K562 (cell line): Measurements from ENCODE around the gene ORAI1. TPM values are rescaled to one million over a fixed set of nuclear protein-coding genes. Genes with fewer than 3 reads are reported as not detected.

Experiments
- ATAC-seq: fragments of 200-7000 bp; cut with Tn5 transposase; 3 replicates; pipeline ENCODE4 v1.9.1; 2020; ENCODE audit warnings: moderate library complexity
- BruUV-seq: library from RNA; stranded (reverse); fragments of 400-500 nt; replicated peaks from 2 replicates; lab custom pipeline; 2021; lab: Mats Ljungman, UMichigan
- CTCF ChIA-PET: fragments of 300-600 bp; formaldehyde crosslinking; extraction: SDS; loops from one replicate; lab custom pipeline; 2021; ENCODE audit warnings: low intra/inter-chr PET ratio; lab: Yijun Ruan, JAX
- POLR2A ChIA-PET: fragments of 300-600, 350-650 bp; sonication (Branson Sonifier 250); formaldehyde crosslinking; extraction: SDS; loops from one replicate; lab custom pipeline; 2021; ENCODE audit warnings: antibody characterized with exemption, inconsistent platforms; lab: Yijun Ruan, JAX
- DNase-seq, 4 experiments: peaks; one replicate each; pipeline versions ENCODE4 v3.0.0 to v3.0.0-alpha.2; 2011 to 2018; ENCODE audit warnings: low spot score in 3 of 4, mixed read lengths in 3 of 4; ENCODE audit errors: extremely low read depth in 1 of 4
- FAIRE-seq: peaks from 2 replicates; lab custom pipeline; 2011; peaks lifted over from hg19 to GRCh38; lab: Jason Lieb, UNC
- H2AFZ ChIP-seq: 2 replicates; pipeline ENCODE4 v1.6.0; 2011; ENCODE audit warnings: low read depth, low read length, control low read depth, inconsistent platforms
- H3K27ac ChIP-seq: fragments of 200-600 bp; 3 replicates; pipeline ENCODE4 v1.8.0; 2011; ENCODE audit warnings: low read depth, mild to moderate bottlenecking, control low read depth, inconsistent platforms, low read length, moderate library complexity, mixed read lengths; ENCODE audit errors: extremely low read depth
- H3K27me3 ChIP-seq, 2 experiments: fragments of 300-600 bp in 1 of 2; 2 replicates in 1 of 2; 3 replicates in 1 of 2; pipeline versions ENCODE4 v1.6.0 to v1.8.0; 2011; ENCODE audit warnings: inconsistent platforms in 2 of 2, low read length in 2 of 2, mild to moderate bottlenecking in 1 of 2, mixed read lengths in 1 of 2, moderate library complexity in 1 of 2; ENCODE audit not compliant: control insufficient read depth in 2 of 2, insufficient read depth in 2 of 2
- H3K36me3 ChIP-seq: fragments of 300-600 bp; 3 replicates; pipeline ENCODE4 v1.8.0; 2011; ENCODE audit warnings: mild to moderate bottlenecking, low read length, inconsistent platforms; ENCODE audit not compliant: control insufficient read depth, insufficient read depth
- H3K4me1 ChIP-seq, 2 experiments: fragments of 200-600 bp in 1 of 2; replicated peaks in 1 of 2; 2 replicates in 1 of 2; 3 replicates in 1 of 2; pipeline versions ENCODE4 v1.5.1 to v1.8.0; 2011; ENCODE audit warnings: inconsistent platforms in 2 of 2, low read length in 2 of 2, mild to moderate bottlenecking in 1 of 2, mixed read lengths in 1 of 2, moderate library complexity in 1 of 2; ENCODE audit not compliant: control insufficient read depth in 2 of 2, insufficient read depth in 2 of 2
- H3K4me2 ChIP-seq: 2 replicates; pipeline ENCODE4 v1.6.1; 2011; ENCODE audit warnings: low read length, control low read depth, inconsistent platforms, mixed read lengths; ENCODE audit not compliant: insufficient read depth
- H3K4me3 ChIP-seq: fragments of 200-600 bp; sonication (generic), shearing (Covaris generic); 2 replicates; pipeline ENCODE4 v1.5.1; 2016; ENCODE audit warnings: control low read depth, inconsistent platforms
- H3K79me2 ChIP-seq: fragments of 200-600 bp; 3 replicates; pipeline ENCODE4 v1.8.0; 2011; ENCODE audit warnings: low read length, inconsistent platforms; ENCODE audit not compliant: control insufficient read depth, insufficient read depth
- H3K9ac ChIP-seq, 2 experiments: 2 replicates each; pipeline versions ENCODE4 v1.6.0 to v1.6.1; 2011; ENCODE audit warnings: low read depth in 2 of 2, low read length in 2 of 2, control low read depth in 1 of 2, inconsistent platforms in 1 of 2, mild to moderate bottlenecking in 1 of 2, mixed read lengths in 1 of 2; ENCODE audit not compliant: insufficient read depth in 1 of 2
- H3K9me1 ChIP-seq: one replicate; pipeline ENCODE4 v1.6.0; 2011; ENCODE audit warnings: inconsistent platforms, mild to moderate bottlenecking, low read length, moderate library complexity; ENCODE audit not compliant: control insufficient read depth, insufficient read depth
- H3K9me3 ChIP-seq: replicated peaks from 2 replicates; pipeline ENCODE4 v1.5.1; 2011; ENCODE audit warnings: low read depth, low read length, inconsistent platforms; ENCODE audit not compliant: control insufficient read depth, insufficient read depth
- H4K20me1 ChIP-seq: replicated peaks from 2 replicates; pipeline ENCODE4 v1.6.1; 2011; ENCODE audit warnings: low read length, inconsistent platforms, mixed read lengths; ENCODE audit not compliant: control insufficient read depth, insufficient read depth
- CCAR2 ChIP-seq: fragments of 200-400 bp; formaldehyde crosslinking; IDR thresholded peaks from 2 replicates; pipeline ENCODE4 v1.6.1; 2017; ENCODE audit warnings: mild to moderate bottlenecking, low read depth, low read length
- CEBPB ChIP-seq: fragments of 450-650 bp; IDR thresholded peaks from 2 replicates; pipeline ENCODE4 v1.6.1; 2016; ENCODE audit warnings: missing genetic modification characterization, missing compliant biosample characterization
- DLX4 ChIP-seq: fragments of 250-450 bp; sonication (Bioruptor Pico); IDR thresholded peaks from 2 replicates; pipeline ENCODE4 v1.6.1; 2021; ENCODE audit warnings: mild to moderate bottlenecking
- NKRF ChIP-seq: fragments of 450-650 bp; IDR thresholded peaks from 2 replicates; pipeline ENCODE4 v1.6.1; 2016; ENCODE audit warnings: borderline replicate concordance
- NR2C2 ChIP-seq, 2 experiments: fragments of 200-800 bp in 1 of 2; sonication (Bioruptor generic) in 1 of 2; sonication (generic) in 1 of 2; formaldehyde crosslinking in 1 of 2; IDR thresholded peaks; 2 replicates each; pipeline versions ENCODE4 v1.6.1 to v1.8.0; 2016 to 2022; ENCODE audit warnings: mild to moderate bottlenecking in 1 of 2, missing compliant biosample characterization in 1 of 2, missing genetic modification characterization in 1 of 2, missing genetic modification reagents in 1 of 2
- PHB2 ChIP-seq: fragments of 450-650 bp; IDR thresholded peaks from 2 replicates; pipeline ENCODE4 v1.6.1; 2017; ENCODE audit warnings: low read depth
- PTRF ChIP-seq: fragments of 450-650 bp; IDR thresholded peaks from 2 replicates; pipeline ENCODE4 v1.6.1; 2016; ENCODE audit warnings: mild to moderate bottlenecking, missing genetic modification characterization, missing compliant biosample characterization
- ZNF316 ChIP-seq: fragments of 450-650 bp; IDR thresholded peaks from 2 replicates; pipeline ENCODE4 v1.6.1; 2016
- ZNF592 ChIP-seq: fragments of 450-650 bp; IDR thresholded peaks from 2 replicates; pipeline ENCODE4 v1.6.1; 2017; ENCODE audit warnings: antibody characterized with exemption, mild to moderate bottlenecking
- WGBS: fragments of 100-300 bp; shearing (Covaris generic); methylation state at CpG from one replicate; pipeline ENCODE4 v1.1.6; 2016; ENCODE audit warnings: low coverage, mixed read lengths; ENCODE audit not compliant: insufficient coverage; ENCODE audit errors: missing lambda C conversion rate; 5-methylcytosine and 5-hydroxymethylcytosine counted together
- in situ Hi-C: fragments of 300-500 bp; cut with MboI; formaldehyde crosslinking; loops from 4 replicates; pipeline ENCODE4 v1.15.0; 2018; ENCODE audit warnings: inconsistent platforms, mixed read lengths
- intact Hi-C: fragments of 100-400 bp; cut with micrococcal nuclease; formaldehyde crosslinking; loops from 2 replicates; pipeline ENCODE4 v1.14.2; 2022
- polyA plus RNA-seq, 8 experiments: library from polyadenylated mRNA; depleted of rRNA in 4 of 8; stranded (reverse) in 5 of 8; unstranded in 3 of 8; fragments of >200 nt; fragmentation: Nextera tagmentation in 2 of 8; fragmentation: Illumina TruSeq in 1 of 8; extraction: Ambion mirVana in 2 of 8; extraction: Trizol in 1 of 8; gene quantifications; 2 replicates each; pipeline versions ENCODE4 v1.2.1 to v1.2.3, GENCODE V29; 2011 to 2014; ENCODE audit warnings: inconsistent platforms in 1 of 8, missing spikeins in 1 of 8
- total RNA-seq, 7 experiments: library from RNA; depleted of rRNA in 6 of 7; stranded (reverse); fragments of >200 nt in 6 of 7; fragmentation: Illumina TruSeq in 2 of 7; extraction: Trizol in 2 of 7; gene quantifications; 2 replicates each; pipeline versions ENCODE4 v1.2.1 to v1.2.3, GENCODE V29; 2011 to 2021; ENCODE audit warnings: low replicate concordance in 1 of 7
- TF ChIP-seq, protein P1 (sequence below): fragments of 450-650 bp; IDR thresholded peaks from 2 replicates; pipeline ENCODE4 v1.6.1; 2016; ENCODE audit warnings: antibody characterized with exemption

ORAI1 gene
- total and polyA plus RNA-seq, 9 of the 15 experiments (the other 6 are each of a cell fraction or from before 2014, with no cell fraction given): 2.6 to 23.8 (median 9.3) TPM

- H3K4me1 ChIP-seq: peaks cover 0 to 6% of the 10 kb centered on the region in 2 experiments; a peak in 2 of 5 replicates
- no peaks in the 10 kb centered on the region for H3K36me3 ChIP-seq
- ATAC-seq (peak; percentile 33; the same call in 2 of the 3 replicates), FAIRE-seq (no peak), DNase-seq (peak in 1 of 4 experiments; percentile 9)
- H3K9me1 ChIP-seq: no peaks in the 10 kb centered on the region
- no TSS peak for BruUV-seq
- H3K4me2 ChIP-seq: no peak overlapping the region
- no peak overlapping the region; the same call in 2 of the 3 replicates for H3K27ac ChIP-seq
- H3K9ac ChIP-seq: peak overlapping the region in 1 of 2 experiments; percentile 40; a peak in 1 of 4 replicates
- H3K79me2 ChIP-seq: no peaks in the 10 kb centered on the region
- peak overlapping the region; percentile 71 for H2AFZ ChIP-seq
- POLR2A ChIA-PET: interaction anchor here (0.6 to 2.4 kb wide), 4 partner anchors 10 to 139 kb away, joined by 3 to 5 read pairs (median 4); no protein-coding TSS in a partner anchor
- no peaks in the 10 kb centered on the region; a peak in 1 of 5 replicates for H3K27me3 ChIP-seq
- in situ Hi-C loops: no loop called here
- no peaks in the 10 kb centered on the region for H3K9me3 ChIP-seq
- no peaks in the 10 kb centered on the region for H4K20me1 ChIP-seq
- CTCF ChIA-PET: interaction anchor here (0.6 kb wide), 1 partner anchor 13 kb away, joined by 3 read pairs; no protein-coding TSS in a partner anchor
- intact Hi-C loops: no loop called here
- 29% methylated on average over 11 of the region's 11 CpGs for WGBS
- H3K4me3 ChIP-seq: no peak overlapping the region
- TF ChIP-seq CCAR2 (no peak), PTRF (tag) (no peak), NKRF (0 out of 2 replicates have a peak, but pooled peaks have one; percentile 37), ZNF592 (no peak), DLX4 (CRISPR knock-in tag) (no peak), ZNF316 (0 out of 2 replicates have a peak, but pooled peaks have one; percentile 1), PHB2 (0 out of 2 replicates have a peak, but pooled peaks have one; percentile 25), NR2C2 (CRISPR knock-in tag; IDR thresholded peaks at IDR 0.05) (no peak), NR2C2 (tag; IDR thresholded peaks at IDR 0.05) (no peak), CEBPB (tag) (no peak)
- TF ChIP-seq, protein P1, sequence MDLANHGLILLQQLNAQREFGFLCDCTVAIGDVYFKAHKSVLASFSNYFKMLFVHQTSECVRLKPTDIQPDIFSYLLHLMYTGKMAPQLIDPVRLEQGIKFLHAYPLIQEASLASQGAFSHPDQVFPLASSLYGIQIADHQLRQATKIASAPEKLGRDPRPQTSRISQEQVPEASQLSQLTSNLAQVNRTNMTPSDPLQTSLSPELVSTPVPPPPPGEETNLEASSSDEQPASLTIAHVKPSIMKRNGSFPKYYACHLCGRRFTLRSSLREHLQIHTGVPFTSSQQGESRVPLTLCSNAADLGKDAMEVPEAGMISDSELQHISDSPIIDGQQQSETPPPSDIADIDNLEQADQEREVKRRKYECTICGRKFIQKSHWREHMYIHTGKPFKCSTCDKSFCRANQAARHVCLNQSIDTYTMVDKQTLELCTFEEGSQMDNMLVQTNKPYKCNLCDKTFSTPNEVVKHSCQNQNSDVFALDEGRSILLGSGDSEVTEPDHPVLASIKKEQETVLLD: no peak
Measured at GRCh38 chr12:121610239-121611149, 15.8 kb upstream of the ORAI1 start.
